ENCODE measurements around the gene IFITM5.

DNA sequence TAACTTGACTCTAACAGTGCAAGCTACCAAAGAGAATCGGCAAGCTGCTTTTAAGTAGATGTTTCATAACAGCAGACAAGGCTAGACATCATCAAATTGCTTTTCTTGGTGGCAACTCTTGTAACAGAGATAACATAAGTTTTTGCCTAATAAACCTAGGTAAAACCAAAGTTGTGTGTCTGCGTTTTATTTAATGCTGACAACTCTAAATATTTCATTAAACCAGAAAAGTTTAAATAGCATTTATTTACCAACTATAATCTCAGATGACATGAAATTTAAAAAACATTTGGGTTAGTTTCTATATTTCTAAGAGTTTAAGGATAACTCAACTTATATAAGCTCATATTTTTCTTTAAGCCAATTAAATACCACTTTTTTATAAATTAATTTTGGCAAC lies 40.6 kb upstream of the IFITM5 start:
- TF ChIP-seq, protein P1, sequence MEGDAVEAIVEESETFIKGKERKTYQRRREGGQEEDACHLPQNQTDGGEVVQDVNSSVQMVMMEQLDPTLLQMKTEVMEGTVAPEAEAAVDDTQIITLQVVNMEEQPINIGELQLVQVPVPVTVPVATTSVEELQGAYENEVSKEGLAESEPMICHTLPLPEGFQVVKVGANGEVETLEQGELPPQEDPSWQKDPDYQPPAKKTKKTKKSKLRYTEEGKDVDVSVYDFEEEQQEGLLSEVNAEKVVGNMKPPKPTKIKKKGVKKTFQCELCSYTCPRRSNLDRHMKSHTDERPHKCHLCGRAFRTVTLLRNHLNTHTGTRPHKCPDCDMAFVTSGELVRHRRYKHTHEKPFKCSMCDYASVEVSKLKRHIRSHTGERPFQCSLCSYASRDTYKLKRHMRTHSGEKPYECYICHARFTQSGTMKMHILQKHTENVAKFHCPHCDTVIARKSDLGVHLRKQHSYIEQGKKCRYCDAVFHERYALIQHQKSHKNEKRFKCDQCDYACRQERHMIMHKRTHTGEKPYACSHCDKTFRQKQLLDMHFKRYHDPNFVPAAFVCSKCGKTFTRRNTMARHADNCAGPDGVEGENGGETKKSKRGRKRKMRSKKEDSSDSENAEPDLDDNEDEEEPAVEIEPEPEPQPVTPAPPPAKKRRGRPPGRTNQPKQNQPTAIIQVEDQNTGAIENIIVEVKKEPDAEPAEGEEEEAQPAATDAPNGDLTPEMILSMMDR (IDR thresholded peaks at IDR 0.05): no peak
- TF ChIP-seq POLR2A (IDR thresholded peaks at IDR 0.05): no peak
- TF ChIP-seq POLR2AphosphoS5 (IDR thresholded peaks at IDR 0.05): no peak
- no peak for TF ChIP-seq EP300 (IDR thresholded peaks at IDR 0.05)

All from suprapubic skin (tissue), 4 donors.